K562 (cell line): ENCODE measurements around the gene CREB3L4. TPM values are rescaled to one million over a fixed set of nuclear protein-coding genes. Genes with fewer than 3 reads are reported as not detected.

Experiments used
- BRD4 ChIP-seq: fragments of 200-600 bp; sonication (generic); IDR thresholded peaks from 2 replicates; pipeline ENCODE4 v1.6.1; 2017; ENCODE audit warnings: inconsistent platforms
- CAMTA2 ChIP-seq: fragments of 250-450 bp; sonication (Bioruptor Pico); conservative IDR thresholded peaks from 2 replicates; pipeline ENCODE4 v1.5.1; 2022
- CHD1 ChIP-seq: fragments of 200-600 bp; sonication (generic); IDR thresholded peaks from one replicate; pipeline ENCODE4 v1.6.1; 2012; ENCODE audit warnings: mild to moderate bottlenecking, moderate library complexity, low read length, inconsistent platforms
- HDAC6 ChIP-seq: IDR thresholded peaks from 2 replicates; pipeline ENCODE4 v1.6.1; 2012; ENCODE audit warnings: low read depth, mild to moderate bottlenecking, control low read depth, inconsistent platforms, low read length, moderate library complexity
- HES1 ChIP-seq: fragments of 450-650 bp; IDR thresholded peaks from 2 replicates; pipeline ENCODE4 v1.6.1; 2016; ENCODE audit warnings: low read depth, mild to moderate bottlenecking, moderate library complexity
- KHSRP ChIP-seq: fragments of 450-650 bp; IDR thresholded peaks from 2 replicates; pipeline ENCODE4 v1.6.1; 2017
- MITF ChIP-seq: IDR thresholded peaks from 2 replicates; pipeline ENCODE4 v1.6.1; 2014; ENCODE audit warnings: antibody characterized with exemption
- PRMT5 ChIP-seq: sonication (generic); formaldehyde crosslinking; IDR thresholded peaks from 2 replicates; pipeline ENCODE4 v1.5.0; 2020; ENCODE audit warnings: missing genetic modification reagents
- RREB1 ChIP-seq: fragments of 250-450 bp; sonication (Bioruptor Pico); IDR thresholded peaks from 2 replicates; pipeline ENCODE4 v1.4.0; 2020
- SFPQ ChIP-seq: fragments of 200-400 bp; formaldehyde crosslinking; IDR thresholded peaks from 2 replicates; pipeline ENCODE4 v1.6.1; 2017; ENCODE audit warnings: mild to moderate bottlenecking, low read depth, low read length, moderate library complexity
- SRF ChIP-seq, 2 experiments: fragments of 250-450, 450-650 bp in 1 of 2; sonication (Bioruptor Pico) in 1 of 2; sonication (generic) in 1 of 2; formaldehyde crosslinking; IDR thresholded peaks; 2 replicates each; pipeline versions ENCODE4 v1.5.0 to v1.5.1; 2020 to 2022; ENCODE audit warnings: mild to moderate bottlenecking in 1 of 2, missing genetic modification reagents in 1 of 2
- TAF1 ChIP-seq: IDR thresholded peaks from 2 replicates; pipeline ENCODE4 v1.6.1; 2011; ENCODE audit warnings: mild to moderate bottlenecking, low read length, moderate library complexity; ENCODE audit not compliant: insufficient read depth, control insufficient read depth, severe bottlenecking; ENCODE audit errors: extremely low read depth
- THRAP3 ChIP-seq: fragments of 450-650 bp; IDR thresholded peaks from 2 replicates; pipeline ENCODE4 v1.6.1; 2016; ENCODE audit warnings: mild to moderate bottlenecking, inconsistent platforms, borderline replicate concordance
- ZNF121 ChIP-seq: sonication (generic); formaldehyde crosslinking; conservative IDR thresholded peaks from 2 replicates; pipeline ENCODE4 v1.8.0; 2022; ENCODE audit warnings: missing genetic modification reagents
- ZNF518B ChIP-seq: fragments of 250-450 bp; sonication (Bioruptor Pico); IDR thresholded peaks from 2 replicates; pipeline ENCODE4 v1.5.0; 2021; ENCODE audit warnings: mild to moderate bottlenecking, moderate library complexity
- polyA plus RNA-seq, 8 experiments: library from polyadenylated mRNA; depleted of rRNA in 4 of 8; stranded (reverse) in 5 of 8; unstranded in 3 of 8; fragments of >200 nt; fragmentation: Nextera tagmentation in 2 of 8; fragmentation: Illumina TruSeq in 1 of 8; extraction: Ambion mirVana in 2 of 8; extraction: Trizol in 1 of 8; gene quantifications; 2 replicates each; pipeline versions ENCODE4 v1.2.1 to v1.2.3, GENCODE V29; 2011 to 2014; ENCODE audit warnings: inconsistent platforms in 1 of 8, missing spikeins in 1 of 8
- total RNA-seq, 7 experiments: library from RNA; depleted of rRNA in 6 of 7; stranded (reverse); fragments of >200 nt in 6 of 7; fragmentation: Illumina TruSeq in 2 of 7; extraction: Trizol in 2 of 7; gene quantifications; 2 replicates each; pipeline versions ENCODE4 v1.2.1 to v1.2.3, GENCODE V29; 2011 to 2021; ENCODE audit warnings: low replicate concordance in 1 of 7

CREB3L4 gene
- total and polyA plus RNA-seq, 9 of the 15 experiments (the other 6 are each of a cell fraction or from before 2014, with no cell fraction given), result 9.9 to 18.6 (median 13.9) TPM

GRCh38 chr1:153991151-153991630 is 23.5 kb downstream of the CREB3L4 start (continued):
- TF ChIP-seq RREB1 (CRISPR knock-in tag), result no peak
- no peak for TF ChIP-seq ZNF121 (CRISPR knock-in tag)
- TF ChIP-seq MITF, result no peak
- TF ChIP-seq KHSRP, result 0 out of 2 replicates have a peak, but pooled peaks have one; percentile 31
- no peak for TF ChIP-seq HDAC6
- TF ChIP-seq CAMTA2 (CRISPR knock-in tag), result no peak
- TF ChIP-seq ZNF518B (CRISPR knock-in tag), result no peak
- TF ChIP-seq PRMT5, result no peak
- no peak for TF ChIP-seq SRF (CRISPR knock-in tag; IDR thresholded peaks at IDR 0.05)
- TF ChIP-seq SFPQ, result no peak
- TF ChIP-seq BRD4, result no peak
- no peak for TF ChIP-seq TAF1
- no peak for TF ChIP-seq HES1
- peak; percentile 97 for TF ChIP-seq CHD1
- 0 out of 2 replicates have a peak, but pooled peaks have one; percentile 3 for TF ChIP-seq THRAP3
